Tibial nerve (tissue), 3 donors: ENCODE results near the gene AEN.

Source experiments
- CTCF ChIP-seq, 5 experiments: fragments of 200-600 bp in 3 of 5; fragments of 450-650 bp in 2 of 5; sonication (generic) in 3 of 5; IDR thresholded peaks; one replicate each; pipeline ENCODE4 v1.5.1; 2016 to 2019; ENCODE audit warnings: antibody characterized with exemption in 5 of 5, mild to moderate bottlenecking in 3 of 5, moderate library complexity in 2 of 5
- POLR2A ChIP-seq, 2 donors: fragments of 450-650 bp; IDR thresholded peaks; one replicate each; pipeline ENCODE4 v1.6.1; 2017; ENCODE audit warnings: antibody characterized with exemption in 2 of 2, mild to moderate bottlenecking in 2 of 2, moderate library complexity in 2 of 2

- TF ChIP-seq CTCF (IDR thresholded peaks at IDR 0.05) (no peak), POLR2A (IDR thresholded peaks at IDR 0.05) (no peak)
These were observed 37.2 kb downstream of the AEN start for GRCh38 chr15:88658070-88658965.
